Fibroblast of skin of left quadriceps (primary cell): ENCODE data around the gene ANO1.
A peak's percentile ranks its signal among the peaks of the same experiment; 100 is the strongest.

Experiments used
- DNase-seq, 2 experiments: peaks; one replicate each; pipeline ENCODE4 v3.0.0-alpha.2; 2013; ENCODE audit warnings: low read depth in 2 of 2

The ANO1 gene

DNA sequence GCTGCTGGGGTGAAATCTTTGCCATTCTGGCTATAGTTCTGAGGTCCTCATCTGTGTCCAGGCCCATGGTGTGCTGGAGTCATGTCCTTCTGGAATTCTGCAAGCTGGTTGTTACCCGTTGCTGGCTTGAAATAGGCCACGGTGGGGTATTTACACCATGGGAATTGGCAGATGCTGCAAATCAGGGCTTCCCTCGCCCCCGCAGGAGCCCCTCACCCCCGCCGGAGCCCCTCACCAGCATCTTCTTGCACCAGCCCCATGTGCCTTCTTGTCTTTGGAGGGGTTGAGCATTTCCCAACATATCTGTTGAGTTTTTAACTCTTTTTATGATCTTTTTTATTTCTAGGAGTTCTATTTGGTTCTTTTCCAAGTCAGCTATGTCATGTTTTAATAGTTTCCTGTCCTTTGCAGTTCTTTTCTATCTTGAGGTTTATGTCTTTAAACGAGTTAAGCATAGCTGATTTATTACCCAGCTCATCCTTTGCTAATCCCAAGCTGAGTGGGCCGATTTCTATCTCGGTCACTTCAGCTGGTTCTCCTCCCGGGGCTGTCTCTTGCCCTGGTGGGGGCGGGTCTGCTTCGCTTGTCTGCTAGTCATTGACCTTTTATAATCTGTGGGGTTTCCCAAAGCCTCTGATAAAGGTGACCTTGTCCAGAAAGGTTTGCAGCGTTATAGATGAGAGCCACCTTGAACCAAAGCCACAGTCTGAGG lies 17.6 kb downstream of the ANO1 start:
- no peak for DNase-seq

DNA sequence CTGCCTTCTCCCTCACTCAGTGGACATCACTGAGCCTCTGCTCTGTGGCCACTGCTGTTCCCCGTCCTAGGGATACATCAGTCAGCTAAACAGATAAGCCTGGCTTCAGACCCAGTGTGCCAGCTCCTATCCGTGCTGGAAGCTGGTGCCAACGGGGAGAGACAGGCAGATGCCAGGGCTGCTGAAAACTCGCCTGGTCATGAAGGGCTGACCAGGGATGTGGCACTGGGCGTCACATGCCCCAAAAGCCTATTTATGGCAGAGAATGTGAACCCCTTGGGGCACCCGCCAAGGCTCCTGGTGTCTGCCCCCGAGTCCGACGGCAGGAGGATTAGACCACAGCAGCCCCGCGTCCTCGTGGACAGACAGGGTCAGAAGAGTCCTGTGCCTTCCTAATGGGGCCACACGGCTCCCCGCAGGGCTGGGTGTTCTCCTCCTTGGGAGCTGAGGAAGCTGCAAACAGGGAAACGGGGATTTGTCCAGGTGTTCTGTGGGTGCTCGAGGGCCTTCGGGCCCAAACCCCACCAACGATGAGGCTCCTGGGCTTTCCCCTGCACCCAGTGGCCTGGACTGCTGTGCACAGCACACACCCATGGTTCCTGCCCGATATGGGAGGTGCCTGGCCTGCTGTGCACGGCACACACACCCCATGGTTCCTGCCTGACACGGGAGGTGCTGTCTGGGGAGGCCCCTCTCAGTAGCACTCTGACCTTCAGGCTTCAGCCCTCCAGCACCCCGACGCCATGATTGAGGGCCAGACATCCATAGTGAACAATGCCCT lies 19.9 kb downstream of the ANO1 start:
- DNase-seq: no peak

- DNase-seq: no peak
Observed at GRCh38 chr11:70098936-70099335, 20.8 kb downstream of the ANO1 start.

DNA sequence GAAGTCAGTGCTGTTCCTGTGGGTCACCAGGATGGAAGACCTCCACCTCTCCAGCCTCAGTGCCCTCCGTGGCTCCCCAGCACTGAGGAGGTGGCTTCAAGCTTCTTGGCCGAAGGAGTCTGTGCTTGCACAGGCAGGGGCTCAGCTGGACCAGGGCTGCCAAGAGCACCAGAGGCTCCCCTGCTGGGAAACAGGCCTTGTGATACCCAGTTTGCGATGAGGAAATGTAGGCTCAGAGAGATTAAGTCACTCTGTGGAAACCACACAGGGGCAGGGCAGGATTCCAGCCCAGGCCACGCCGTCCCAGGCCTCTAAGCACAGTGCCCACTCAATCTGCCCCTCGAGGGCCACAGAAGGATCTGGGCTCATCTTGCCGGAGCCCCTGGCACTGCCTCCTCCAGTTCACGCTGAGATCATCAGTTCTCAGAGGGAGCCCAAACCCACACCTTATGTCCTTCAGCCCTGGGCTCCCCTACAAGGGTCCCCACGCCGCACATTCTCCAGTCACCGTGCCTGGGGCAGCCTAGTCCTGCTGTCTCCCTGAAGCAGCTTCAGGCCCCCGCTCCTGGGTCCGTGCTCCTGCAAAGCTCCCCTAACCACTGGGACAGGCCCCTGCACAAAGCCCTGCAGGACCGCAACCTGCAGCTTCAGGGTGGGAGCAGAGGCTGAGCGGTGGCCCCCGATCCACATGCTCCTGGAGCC lies 21.6 kb downstream of the ANO1 start:
- DNase-seq: no peak

GRCh38 chr11:70100280-70100603 lies 22.1 kb downstream of the ANO1 start:
- DNase-seq: no peak

DNA sequence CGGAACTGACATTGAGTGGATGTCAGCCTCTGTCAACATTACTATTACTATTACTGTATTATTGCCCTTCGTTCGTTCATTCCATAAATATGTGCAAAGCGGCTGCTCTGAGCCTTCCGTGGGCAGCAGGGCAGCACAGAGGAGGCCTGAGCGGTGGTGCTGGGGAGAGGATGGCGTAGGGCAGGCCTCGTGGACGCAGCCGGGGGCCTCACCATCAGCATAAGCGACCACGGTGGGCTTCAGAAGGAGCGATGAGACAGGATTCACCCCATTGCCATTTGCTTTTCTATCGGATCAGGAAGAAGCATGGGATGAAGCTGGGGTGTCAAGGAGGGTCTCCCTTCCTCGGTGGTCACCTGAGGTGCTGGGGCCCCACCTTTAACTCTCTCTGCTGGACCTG lies 22.7 kb downstream of the ANO1 start:
- no peak for DNase-seq

DNA sequence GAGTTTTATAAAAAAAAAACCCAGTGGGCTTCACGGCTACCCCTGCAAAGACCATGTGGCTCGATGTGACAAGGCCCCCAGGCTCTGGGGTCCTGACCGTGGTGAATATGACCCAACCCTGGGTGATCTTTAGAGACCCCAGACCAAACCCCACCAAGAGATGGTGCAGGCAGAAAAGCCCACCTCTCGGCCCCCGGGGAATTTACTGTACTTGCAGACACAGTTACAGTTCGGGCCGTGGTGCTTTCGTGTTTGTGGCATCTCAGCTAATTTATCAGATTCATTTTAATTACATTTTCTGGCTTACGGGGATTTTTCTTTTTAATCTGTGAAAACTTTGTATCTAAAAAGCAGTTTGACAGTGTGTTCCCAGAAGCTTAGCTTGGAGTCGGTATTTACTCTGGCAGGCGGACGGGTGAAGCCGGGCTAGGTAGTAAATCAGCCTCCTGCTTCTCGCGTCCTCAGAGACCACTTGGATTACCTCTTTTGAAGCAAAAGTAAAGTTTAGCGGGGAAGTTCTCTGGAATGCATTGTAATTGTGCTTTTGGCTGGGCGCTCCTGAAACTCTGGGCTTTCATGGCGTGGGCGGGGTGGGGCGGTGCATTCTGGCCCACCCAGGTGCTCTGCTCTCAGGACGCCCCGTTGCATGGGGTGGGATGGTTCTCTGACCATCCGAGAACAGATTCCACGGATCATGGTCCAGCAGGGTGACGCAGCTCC lies 25.3 kb downstream of the ANO1 start:
- DNase-seq: no peak

DNA sequence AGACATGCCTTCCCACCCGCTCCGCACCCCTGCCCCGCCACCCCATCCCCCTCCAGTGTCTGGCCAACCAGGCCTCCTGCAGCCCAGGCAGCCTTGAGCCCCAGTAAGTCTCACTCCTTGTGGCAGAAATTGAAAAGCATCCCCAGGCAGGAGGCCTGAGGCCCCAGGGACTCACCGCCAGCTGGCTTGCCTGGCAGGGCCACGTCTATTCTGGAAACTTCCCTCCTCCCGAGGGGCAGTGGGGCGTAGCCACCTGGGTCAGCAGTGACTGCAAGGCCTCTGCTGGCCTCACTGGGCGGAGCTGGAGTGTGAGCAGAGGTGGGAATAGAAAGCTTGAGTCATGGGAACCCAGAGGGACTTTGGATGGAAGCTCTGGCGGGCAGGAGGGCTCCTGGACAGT lies 26.3 kb downstream of the ANO1 start:
- no peak for DNase-seq

GRCh38 chr11:70104961-70105360 lies 26.8 kb downstream of the ANO1 start:
- no peak for DNase-seq

- DNase-seq: no peak
Observed at GRCh38 chr11:70105369-70105754, 27.2 kb downstream of the ANO1 start.

DNA sequence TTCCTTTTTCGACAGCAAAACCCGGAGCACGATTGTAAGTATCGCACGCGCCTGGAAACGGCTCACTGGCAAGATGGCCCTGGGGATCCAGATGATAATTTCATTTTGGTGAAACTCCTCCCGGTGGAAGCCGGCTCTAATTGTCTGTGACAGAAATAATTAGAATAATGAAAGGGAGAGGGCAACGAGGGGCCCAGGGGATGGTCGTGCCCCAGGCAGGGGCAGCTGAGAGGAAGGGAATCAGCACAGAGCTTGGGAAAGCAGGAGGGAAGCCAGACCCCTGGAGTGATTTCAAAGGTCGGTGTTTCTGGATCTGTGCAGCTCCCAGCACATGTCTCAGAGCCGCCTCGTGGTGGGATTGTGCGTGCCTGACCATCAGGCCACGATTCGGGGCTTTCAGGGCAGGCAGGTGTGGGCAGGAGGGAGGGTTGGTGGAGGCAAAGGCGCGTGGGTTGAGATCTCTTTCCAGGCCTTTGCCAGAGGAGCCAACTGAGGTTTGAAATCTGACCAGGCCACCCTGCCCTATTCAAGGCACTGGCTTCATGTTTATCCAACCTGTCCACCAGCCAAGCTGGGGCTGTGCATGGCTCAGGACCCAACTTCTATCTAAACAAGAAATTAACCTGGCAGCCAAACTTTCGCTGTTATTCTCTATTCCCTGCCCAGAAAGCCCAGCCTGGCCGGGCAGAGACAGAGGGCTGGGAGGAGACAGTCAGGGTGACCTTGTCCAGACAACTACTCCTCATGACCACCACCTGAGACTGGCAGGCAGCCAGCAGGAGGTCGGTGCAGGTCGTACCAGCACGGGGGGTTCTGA lies 27.8 kb downstream of the ANO1 start:
- no peak for DNase-seq

GRCh38 chr11:70106757-70107156 lies 28.6 kb downstream of the ANO1 start:
- no peak for DNase-seq

DNA sequence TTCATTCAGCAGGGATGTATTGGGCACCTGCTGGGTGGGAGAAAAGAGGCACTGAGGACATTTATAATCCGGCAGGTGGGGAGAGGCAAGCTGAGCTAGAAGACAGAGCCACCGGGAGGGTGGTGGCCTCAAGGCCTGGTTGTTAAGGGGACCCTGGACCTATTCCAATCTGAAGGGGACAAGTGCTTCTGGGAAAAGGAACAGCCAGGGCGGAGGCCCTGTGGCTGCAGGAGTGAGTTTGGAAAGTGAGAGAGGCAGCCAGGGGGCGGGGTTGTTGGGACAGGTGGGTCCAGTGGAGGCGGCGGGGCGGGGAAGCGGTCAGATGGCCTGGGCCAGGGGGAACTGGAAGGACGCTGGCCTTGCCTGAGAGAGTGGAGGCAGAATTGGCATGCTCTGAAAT lies 29.1 kb downstream of the ANO1 start:
- no peak for DNase-seq

DNA sequence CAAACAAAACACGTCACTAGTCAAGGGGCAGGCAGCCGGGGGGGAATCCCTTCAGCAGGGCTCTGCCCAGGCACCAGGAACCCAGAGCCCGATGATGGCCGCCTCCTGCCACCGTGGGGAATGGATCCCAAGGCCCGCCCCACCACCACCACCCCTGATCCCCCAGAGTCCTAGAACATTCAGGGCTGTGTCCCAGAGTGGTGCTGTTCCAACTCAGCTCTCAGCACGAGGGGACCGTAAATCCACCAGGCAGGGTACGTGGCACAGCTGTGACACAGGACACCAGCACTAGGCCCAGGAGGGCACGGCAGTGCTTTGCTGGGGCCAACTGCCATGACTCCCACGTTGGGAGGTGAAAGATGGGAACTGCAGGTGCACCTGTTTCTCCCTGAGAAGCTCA lies 29.6 kb downstream of the ANO1 start:
- no peak for DNase-seq

DNA sequence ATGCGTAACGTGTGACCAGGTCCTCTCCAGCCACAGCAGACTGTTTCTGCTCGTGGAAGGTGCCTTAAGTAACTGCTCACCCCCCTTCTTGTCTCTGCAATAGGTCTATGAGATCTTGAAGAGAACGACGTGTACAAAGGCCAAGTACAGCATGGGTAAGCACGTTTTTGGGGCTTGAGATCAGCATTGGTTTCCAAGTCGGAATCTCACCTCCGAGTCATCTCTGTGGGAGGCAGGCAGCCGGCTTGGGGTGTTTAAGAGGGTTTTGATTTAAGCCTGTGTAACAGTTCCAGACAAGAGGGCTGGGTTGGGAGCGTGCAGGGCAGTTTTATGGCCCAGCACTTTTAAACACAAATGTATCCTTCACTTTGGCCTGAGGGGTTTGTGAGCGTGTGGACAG lies 30.1 kb downstream of the ANO1 start:
- DNase-seq: no peak

DNA sequence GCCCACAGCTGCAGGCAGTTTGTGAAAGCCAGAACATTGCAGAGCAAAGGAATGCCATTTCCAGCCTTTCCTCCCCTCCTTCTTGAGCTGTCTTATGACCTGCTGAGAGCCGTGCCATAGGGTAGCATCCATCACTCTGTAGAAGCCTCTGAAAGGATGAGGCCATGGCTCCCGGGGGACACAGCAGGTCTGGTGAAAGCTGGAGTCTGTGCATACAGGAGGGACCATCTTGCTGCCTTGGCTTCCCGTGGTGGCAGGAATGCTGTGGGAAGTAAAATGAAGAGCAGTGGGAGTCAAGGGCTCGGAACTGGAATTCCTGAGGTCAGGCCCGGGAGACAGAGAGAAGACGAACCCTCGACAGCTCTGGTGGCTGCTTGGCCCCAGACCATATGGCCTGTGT lies 30.9 kb downstream of the ANO1 start:
- peak; percentile 14 to 34 for DNase-seq

- no peak for DNase-seq
Observed at GRCh38 chr11:70109903-70110302, 31.8 kb downstream of the ANO1 start.

DNA sequence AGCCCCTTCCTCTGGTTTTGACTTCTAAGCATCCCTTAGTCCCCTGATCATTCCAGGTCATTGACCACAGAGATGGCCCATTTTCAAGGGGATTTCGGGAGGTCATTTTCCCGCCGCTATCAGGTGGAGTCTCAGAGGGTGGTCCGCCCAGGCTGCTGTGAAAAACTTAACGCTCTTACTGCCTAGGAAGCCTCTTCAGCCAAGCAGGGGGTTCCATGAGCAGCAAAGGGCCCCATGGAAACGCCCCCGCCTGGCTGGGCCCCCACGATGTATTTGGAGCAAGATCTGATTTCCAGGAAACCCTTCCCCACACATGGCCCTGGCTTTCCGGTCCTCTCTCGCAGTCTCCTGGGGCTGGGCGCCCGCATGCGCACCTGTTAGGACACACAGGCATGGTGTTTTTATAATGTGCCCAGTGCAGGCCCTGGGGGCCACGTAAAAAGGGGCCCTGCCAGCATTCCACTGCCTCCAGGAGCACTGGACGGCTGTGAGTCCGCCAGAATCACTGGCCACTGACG lies 32.5 kb downstream of the ANO1 start:
- DNase-seq: no peak

DNA sequence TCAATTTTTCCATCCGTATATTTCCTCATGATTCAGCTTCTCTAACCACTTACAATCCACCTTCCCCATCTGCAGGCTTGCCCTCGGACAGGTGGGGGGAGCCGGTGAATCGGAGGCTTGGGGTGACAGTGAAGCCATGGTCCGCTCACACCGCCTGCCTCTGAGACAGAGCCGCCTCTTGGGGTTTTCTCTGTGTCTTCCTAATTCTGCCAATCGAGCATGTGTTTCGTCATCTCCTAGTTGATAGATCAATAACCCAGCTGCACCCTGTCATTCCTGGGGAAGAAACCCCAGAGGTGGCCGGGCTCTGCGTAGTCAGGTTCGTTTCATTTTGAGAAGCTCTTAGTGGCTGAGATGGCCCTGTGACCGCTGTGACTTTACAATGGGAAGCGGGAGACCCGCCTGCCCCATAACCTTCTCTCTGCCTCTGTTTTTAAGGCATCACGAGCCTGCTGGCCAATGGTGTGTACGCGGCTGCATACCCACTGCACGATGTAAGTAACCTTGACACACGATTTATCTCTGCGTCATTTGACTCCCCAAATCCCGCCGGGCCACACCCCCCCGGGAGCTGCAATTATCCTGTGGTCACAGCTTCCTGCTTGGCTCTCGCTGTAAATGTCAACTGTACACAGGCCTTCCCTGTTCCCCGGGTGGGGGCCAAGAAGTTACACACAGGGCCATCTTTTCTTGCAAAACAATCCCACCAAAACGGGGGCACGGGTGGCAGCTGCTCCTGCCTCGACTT lies 33.3 kb downstream of the ANO1 start:
- DNase-seq: peak in 1 of 2 experiments; percentile 18

- DNase-seq: no peak
Observed at GRCh38 chr11:70112017-70112434, 33.9 kb downstream of the ANO1 start.

- DNase-seq: no peak
Observed at GRCh38 chr11:70113801-70114200, 35.7 kb downstream of the ANO1 start.
